GM21423 (cell line): ENCODE results near the gene CYBC1.

Experiments
- ATAC-seq: cut with Tn5 transposase; IDR thresholded peaks from one replicate; pipeline ENCODE4 v1.9.1; 2021; ENCODE audit warnings: mild to moderate bottlenecking, moderate library complexity; ENCODE audit not compliant: unreplicated experiment

CYBC1 gene

DNA sequence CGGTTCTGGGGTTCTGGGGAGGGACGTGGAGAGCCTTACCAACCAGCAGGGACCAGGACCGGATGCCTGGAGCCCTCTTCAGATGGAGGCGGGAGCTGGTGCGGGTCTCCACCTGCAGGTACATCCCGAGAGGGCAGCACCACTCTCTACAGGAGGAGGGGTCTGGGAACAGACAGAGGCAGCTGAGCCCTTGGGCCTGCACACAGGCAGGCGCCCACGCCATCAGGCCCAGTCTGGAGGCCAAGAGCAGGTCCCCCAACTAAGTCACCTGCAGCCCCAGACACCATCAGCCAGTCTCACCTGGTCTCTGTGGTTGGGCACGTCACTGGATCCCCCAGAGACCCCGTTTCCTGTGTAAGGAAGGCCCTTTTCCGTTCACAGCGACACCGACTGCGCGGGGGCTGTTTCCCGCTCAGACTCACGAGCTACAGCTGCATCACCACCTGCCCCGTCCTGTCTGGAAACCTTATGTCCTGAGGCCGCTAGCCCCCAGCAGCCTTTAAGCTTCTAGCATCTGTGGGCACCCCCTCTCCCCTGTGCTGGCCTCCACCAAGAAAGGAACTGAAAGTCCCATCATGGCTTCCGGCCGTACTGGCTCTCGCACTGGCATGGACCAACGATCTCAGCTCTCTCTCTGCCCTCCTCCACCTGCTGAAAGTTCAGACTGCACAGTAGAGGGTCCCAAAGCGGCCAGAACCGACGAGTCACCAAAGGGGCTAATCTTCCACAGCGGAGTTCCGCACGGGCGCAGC lies 1.2 kb downstream of the CYBC1 start:
- ATAC-seq: peak; percentile 50

DNA sequence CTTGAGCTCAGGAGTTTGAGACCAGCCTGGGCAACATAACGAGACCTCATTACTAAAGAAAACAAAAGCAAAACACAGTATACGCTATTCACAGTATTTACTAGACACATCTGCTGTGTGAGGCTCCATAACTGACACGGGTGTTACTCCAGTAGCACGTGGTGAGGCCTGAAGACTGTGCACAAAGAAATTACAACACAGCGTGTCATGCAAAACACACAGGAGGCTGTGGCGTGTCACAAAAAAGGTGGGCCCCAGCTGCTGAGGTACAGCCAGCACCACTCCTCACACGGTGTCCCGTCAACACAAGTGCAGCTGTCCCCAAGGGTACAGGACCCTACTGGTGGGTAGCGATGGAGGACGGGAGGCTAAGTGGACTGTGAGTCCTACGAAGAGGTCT lies 2.7 kb downstream of the CYBC1 start:
- no peak for ATAC-seq

DNA sequence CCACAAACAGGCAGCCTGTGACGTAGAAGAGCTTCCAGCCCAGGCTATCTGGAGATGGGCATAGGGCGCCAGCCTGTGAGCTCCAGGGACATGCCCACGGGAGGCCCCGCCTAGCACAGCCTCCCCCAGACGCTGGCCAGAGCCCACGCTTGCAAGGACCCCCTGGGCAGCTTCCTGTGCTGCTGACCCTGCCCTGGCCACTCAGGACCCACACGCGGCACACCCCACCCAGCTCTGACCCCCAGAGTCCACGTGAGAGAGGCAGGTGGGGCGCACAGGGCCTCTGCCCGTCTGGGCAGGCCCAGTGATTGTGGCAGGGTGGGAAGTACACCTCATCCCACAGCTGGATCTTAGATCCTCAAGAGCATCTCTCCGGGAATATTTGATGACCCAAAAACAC lies 3.9 kb downstream of the CYBC1 start:
- no peak for ATAC-seq

DNA sequence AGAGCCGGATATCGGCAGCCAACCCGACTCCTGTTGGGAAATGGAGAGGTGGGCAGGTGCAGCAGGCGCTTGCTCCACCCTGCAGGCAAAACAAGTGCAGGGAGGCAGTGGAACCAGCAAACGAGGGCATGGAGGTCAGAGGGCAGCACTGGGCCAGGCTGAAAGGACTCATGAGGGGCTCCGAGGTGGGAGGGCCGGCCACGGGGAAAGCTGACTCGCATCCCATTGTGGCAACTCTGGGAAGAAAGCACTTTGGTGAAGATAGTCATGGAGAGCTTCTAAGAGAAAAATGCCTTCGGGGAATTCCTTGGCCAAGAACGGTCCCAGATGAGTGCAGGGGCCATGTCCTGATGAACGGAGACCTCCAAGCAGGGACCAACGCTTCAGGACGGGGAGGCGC lies 4.4 kb downstream of the CYBC1 start:
- ATAC-seq: no peak

DNA sequence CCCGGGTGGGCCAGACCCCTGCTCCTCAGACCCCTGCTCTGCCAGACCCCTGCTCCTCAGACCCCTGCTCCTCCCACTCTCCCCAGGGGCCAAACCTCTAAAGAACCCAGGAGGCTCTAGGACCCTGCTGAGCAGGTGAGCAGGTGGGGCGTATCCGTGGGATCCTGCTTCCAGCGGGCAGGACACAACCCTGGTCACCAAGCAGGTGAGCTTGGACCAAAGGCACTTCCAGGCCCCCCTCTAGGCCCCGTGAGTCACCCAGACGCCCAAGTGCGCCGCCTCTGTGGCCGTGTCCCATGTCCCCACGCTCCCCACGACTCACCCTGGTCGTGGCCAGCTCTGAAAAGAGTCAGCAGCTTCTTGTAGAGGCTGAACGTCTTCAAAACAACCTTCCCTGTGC lies 5.0 kb downstream of the CYBC1 start:
- no peak for ATAC-seq

DNA sequence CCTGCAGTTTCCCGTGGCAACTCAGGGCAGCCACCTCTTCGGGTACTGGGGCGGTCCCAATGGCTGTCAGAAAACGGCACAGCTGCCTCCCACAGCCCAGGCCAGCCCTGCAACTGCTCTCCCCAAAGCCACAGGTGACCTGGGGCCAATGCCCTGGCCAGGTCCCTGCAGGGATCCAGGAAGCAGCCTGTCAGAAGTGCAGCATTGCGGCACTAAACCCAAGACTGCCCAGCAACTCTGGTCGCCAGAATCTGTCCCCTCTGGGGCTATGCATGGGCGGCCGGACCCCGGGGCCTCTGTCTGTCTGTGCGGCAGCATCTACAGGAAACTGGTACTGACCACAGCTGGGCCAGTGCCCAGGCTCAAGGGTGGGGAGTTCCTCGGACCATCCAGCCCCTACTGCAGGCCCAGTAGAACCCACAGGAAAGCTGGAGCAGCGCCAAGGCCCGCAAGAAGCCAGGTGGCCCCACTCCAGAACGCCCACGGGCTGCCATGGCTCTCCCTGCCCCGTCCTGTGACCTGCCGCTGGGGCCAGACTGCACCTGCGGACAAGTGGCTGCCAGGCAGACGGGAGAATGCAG lies 5.5 kb downstream of the CYBC1 start:
- ATAC-seq: no peak

DNA sequence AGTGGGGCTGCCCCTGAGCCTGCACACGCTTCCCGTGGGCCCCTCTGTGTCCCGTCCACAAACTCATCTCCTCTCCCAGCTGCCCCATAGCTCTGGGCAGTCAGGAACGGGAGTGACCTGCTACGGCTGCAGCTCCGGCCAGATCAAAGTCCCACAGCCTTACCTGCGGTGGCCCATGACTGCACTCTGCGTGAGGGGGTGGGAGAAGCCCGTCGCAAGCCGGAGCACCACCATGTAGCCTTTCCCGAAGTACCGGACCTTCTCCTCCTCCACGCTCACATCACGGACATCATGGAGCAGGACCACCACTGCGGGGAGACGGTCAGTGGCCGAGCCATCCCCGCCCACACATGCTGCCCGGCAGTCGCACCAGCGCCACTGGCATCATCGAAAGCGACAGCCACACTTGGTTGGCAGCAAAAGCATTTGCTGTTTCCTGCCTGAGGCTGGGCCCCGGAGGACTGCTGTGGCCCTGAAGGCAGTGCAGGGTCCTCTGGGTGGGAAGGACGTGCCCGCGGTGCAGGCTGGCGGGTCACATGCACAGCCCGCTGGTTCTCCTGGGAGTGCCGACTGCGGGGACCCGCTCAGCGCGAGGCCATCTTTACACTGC lies 6.2 kb downstream of the CYBC1 start:
- ATAC-seq: no peak

DNA sequence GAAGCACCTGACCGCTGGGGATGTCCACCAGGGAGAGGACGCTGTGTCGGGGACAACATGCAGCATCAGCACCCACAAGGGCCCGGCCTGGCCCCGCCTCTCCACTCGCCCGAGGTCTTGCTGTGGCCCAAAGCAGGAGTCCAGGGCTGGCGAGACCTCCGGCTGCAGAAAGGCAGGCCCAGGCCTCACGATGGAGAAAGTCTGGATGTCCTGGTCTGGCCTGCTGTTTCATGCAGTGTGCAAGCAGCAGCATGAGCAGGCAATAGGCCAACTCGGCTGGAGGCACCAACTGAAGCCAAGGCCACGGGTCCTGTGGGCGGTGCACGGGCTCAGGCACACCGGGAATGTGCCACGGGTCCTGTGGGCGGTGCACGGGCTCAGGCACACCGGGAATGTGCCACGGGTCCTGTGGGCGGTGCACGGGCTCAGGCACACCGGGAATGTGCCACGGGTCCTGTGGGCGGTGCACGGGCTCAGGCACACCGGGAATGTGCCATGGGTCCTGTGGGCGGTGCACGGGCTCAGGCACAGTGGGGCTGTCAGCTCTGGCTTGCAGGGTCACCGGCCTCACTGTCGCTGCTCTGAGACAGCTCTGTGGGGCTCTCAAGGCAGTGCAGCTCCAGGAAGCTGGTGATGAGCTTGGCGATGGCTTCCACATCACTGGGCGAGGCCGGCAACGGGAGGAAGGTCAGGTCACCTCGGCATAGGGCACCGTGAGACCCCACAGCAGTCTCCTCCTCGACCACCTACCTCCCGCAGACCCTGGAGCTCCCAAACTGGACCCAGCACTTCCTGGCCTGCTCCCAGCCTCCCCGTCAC lies 6.9 kb downstream of the CYBC1 start:
- ATAC-seq: no peak

DNA sequence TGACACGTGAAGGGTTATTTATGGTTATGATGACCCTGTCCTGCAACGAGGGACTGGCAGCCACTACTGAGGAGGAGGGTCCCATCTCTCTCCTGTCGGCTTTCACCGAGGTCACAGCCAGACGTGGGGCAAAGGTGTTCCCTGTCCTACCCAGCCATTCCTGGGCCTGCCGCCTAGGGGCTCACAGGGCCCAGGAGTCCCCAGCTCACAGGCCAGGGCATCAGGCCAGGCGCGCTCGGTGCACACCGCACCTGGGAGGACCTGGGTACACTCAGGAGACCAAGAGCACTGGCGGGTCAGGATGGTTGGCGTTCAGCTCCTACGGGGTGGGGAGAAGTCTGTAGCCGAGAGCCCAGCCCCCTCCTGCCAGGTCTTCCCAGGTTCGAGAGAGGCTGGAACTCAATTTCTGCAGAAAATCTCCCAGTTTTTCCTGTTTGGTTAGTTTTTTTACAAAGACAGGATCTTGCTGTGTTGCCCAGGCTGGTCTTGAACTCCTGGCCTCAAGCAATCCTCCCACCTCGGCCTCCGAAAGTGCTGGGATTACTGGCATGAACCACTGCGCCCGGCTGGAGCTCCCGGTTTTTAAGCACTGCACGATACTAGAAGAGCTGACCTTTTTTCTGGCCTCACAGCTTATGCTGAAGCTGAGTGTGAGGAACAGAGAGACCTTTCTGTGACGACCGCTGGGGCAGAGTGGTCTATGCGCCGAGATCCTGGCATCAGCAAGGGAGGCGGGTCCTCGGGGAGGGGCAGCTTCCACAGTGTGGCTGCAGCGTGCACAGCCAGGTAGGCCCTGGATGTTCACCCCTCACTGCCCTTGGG lies 7.7 kb downstream of the CYBC1 start:
- no peak for ATAC-seq

DNA sequence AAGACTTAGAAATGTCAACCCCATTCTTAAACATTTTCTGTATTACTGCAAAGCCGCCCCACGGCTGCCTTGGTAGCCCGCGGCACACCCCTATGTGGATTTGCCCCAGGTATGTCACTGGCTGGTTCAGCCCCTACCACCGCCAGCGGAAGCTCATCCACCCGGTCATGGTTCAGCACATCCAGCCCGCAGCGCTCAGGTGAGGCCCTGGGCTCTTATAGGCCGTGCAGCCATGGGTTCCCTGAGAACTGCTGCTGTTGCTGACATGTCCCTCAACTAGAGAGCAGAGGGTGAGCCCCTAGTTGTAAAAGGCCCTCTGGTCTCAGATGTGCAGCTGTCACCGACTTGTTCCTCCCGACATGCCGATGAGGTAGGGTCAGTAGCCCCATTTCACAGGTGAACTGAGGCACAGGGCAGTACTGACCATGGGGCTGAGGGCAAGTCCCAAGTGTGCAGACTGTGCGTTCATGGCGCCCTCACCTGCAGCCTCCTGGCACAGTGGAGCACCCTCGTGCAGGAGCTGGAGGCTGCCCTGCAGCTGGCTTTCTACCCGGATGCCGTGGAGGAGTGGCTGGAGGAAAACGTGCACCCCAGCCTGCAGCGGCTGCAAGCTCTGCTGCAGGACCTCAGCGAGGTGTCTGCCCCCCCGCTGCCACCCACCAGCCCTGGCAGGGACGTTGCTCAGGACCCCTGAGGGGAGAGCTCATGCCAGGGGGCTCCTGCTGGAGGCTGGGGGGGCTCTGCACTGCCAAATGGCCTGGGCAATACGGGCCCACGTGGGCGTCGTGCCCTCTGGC lies 8.7 kb downstream of the CYBC1 start:
- no peak for ATAC-seq

DNA sequence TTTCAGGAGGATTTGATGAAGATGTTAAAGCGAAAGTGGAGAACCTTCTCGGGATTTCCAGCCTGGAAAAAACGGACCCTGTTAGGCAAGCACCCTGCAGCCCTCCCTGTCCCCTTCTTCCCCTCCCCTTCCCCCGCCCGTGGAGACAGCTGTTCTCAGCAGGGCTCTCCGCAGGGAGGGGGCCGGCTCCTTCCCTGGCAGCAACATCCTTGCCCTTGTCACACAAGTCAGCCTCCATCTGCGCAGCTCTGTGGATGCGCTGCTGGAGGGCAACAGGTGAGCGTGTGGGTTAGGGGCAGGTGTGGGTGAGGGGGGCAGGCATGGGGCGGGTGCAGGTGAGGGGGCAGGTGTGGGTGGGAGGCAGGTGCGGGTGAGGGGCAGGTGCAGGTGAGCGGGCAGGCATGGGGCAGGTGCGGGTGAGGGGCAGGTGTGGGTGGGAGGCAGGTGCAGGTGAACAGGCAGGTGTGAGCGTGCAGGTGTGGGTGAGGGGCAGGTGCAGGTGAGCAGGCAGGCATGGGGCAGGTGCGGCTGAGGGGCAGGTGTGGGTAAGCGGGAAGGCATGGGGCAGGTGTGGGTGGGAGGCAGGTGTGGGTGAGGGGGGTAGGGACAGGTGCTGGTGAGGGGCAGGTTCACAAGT lies 9.4 kb downstream of the CYBC1 start:
- ATAC-seq: no peak

DNA sequence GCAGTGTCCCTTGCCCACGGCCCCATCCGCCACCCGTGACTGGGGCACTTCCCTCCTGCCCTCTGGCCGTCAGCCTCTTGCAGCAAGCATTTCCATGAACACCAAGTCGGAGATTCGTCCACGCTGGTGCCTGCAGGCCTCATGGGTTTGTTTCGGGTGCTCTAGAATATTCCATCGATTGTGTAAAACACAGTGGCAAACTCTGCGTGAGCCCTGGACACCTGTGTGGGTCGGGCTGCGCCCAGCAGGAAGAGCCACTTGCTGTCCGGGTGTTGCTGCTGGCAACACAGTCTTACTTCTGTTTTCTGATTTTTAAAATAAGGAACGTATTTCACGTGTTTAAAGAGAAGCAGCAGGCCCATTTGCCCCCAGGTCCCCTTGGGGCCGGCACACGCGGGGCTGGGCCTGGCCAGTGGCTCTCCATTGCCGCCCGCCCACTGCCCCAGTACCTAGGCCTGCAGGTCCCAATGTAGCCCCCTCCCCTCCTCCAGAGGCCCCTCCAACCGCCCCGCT lies 10.0 kb downstream of the CYBC1 start:
- no peak for ATAC-seq

DNA sequence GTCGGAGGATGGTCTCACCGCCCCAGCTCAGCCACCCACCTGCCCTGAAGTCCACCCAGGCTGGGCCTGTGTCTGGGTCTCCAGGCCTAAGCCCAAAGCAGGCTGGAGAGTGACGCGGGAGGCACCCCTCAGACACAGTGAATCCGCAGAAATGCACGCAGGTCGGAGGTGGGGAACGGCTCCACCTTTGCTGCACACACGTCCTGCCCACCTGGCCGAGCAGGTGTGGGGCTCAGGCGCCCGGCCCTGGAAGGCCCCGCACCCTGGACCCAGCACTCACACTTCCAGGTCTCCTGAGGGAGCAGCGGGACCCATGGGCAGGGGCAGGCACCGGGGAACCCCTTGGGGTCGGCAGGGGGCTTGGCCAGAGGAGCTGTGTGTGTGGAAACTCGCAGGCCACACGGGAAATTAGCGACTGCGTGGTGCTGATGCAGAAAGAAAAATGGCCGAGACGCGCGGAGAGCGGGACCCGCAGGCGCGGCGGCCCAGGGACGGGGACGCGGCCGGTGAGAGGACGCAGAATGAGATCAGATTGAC lies 10.7 kb downstream of the CYBC1 start:
- ATAC-seq: no peak

DNA sequence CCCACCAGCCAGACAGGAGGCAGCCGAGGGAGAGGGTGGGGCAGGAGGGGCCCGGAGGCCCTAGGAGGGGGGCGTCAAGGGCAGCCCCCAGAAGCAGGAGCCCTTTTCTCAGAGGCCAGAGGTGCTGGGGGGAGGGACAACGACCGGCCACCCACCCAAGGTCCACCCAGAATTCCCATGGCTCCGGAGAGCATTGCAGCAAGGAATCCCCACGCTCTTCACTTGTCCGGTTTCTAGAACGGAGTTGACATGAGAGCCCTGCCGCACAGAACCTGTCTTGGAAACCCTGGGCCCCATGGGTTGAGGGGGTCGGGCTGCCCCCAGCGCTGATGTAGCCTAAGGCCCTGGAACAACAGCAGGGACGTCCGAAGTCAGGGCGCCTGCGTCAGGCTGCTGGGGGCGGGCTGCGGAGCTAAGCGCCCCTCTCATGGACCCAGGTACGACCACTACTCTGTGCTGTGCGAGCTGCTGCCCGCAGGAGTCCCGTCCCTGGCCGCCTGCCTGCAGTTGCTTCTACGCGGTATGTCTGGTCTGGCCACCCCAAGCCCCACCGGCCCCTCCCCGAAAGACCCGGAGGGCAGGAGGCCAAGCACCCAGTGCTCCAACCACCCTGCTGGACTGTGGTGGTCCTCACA lies 11.2 kb downstream of the CYBC1 start:
- no peak for ATAC-seq

DNA sequence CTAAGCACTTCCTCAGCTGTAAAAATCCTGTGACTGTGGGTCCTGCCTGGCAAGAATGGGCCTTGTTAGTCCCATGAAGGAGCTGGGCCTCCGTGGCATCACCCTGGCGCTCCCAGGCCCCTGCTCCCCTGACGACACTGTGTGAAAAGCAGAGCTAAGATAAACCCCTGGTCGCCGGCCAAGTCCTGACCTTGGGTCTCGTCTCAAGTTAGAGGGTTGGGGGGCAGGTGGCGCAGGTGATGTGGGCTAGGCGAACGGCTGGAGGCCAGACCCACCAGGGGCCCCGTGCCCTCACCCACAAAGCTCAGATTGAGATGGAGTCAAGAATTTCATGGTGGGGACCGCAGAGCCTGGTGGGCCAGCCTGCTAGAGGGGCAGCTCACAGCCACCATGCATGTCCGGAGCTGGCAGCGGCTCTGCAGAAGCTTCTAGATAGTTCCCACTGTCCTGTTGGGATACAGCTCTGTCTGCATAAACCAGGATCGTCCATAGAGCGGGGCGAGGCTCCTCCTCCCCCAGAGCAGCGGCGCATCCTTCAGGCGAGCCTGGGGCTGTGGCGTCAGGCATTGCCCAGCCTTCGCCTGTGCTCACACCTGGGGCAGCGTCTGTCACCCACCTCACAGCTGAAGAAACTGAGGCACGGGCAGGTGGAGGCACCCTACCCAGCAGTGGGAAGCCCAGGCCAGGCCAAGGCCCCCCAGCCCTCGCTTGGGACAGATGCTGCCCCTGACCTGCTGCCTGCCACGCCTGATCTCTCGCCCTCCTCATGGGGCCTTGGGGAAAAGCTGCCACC lies 12.0 kb downstream of the CYBC1 start:
- no peak for ATAC-seq

DNA sequence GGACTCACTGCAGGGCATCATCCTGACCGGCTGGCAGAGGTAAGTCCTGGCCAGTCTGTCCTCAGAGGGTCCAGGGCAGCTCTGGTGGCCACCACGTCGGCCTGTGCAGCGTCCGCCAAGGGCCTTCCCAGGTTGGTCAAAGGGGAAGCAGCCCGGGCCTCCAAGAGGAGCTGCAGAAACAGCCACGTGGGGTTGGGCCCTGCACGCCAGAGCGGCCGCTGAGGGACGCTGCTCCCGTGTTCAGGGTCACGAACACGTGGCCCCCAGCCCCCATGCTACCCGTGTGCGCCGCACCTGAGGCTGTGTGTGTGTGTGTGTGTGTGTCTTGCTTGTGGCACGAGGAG lies 13.3 kb downstream of the CYBC1 start:
- ATAC-seq: no peak

DNA sequence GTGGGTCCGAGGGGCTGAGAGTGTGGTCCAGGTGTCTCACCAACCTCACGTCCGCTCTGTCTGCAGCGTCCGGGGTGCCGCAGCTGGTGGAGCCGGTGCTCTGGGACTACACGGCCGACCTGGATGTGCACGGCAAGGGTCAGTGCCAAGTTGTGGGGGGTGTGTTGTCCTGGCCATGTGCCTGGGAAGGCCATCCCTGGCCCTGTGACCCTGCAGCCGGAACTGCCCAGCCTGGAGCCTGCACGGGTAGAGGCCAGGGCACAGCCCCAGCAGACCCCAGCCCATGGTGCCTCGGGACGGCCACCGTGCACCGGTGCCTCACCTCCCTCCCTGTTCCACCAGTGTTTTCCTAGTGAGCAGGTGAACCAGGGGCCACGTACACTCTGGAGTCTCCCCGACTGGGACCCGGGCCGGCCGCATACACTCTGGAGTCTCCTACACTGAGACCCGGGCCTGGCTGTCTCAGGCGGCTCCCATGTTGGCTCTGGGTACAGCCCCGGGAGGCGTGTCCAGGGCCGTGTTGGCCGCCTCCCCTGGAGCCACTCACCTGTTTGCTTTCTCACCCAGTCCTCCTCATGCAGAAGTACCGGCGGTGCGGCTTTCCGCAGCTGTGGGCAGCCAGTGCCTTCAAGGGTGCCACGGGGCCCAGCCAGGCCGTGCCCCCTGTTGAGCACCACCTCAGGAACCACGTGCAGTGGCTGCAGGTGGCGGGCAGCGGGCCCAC lies 13.8 kb downstream of the CYBC1 start:
- no peak for ATAC-seq
